Measurements from ENCODE around the gene SCLY.

Gene SCLY

GRCh38 chr2:238102865-238103264 lies 42.1 kb downstream of the SCLY start:
- TF ChIP-seq GATA3 (IDR thresholded peaks at IDR 0.05; ENCODE audit: low read depth, low read length) = no peak
- TF ChIP-seq GATA2 (IDR thresholded peaks at IDR 0.05; ENCODE audit: low read depth, low read length) = no peak

GRCh38 chr2:238103465-238104225 lies 42.8 kb downstream of the SCLY start:
- no peak for TF ChIP-seq GATA3 (IDR thresholded peaks at IDR 0.05; ENCODE audit: low read depth, low read length)
- no peak for TF ChIP-seq GATA2 (IDR thresholded peaks at IDR 0.05; ENCODE audit: low read depth, low read length)

DNA sequence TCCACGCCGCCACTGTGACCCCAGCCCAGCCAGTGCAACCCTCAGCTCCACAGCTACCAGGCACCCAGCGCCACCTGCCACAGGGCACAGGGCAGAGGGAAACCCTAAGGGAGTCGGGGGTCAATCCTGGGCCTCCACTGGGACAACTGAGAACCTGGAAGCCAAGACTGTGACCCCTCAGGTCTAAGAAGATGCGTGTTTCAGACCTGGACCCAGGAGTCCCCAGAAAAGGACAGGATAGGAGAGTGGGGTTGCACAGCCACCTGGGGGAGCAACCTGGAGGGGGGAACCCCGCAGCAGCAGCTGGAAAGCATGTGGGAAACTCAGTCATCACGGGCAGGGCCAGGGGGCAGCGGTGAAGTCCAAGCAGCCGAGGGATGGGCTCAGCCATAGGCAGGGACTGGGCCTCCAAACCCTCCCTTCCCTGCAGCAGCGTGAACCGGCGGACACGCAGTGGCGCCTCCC lies 43.5 kb downstream of the SCLY start:
- TF ChIP-seq GATA3 (IDR thresholded peaks at IDR 0.05; ENCODE audit: low read depth, low read length) (no peak), GATA2 (IDR thresholded peaks at IDR 0.05; ENCODE audit: low read depth, low read length) (no peak)

DNA sequence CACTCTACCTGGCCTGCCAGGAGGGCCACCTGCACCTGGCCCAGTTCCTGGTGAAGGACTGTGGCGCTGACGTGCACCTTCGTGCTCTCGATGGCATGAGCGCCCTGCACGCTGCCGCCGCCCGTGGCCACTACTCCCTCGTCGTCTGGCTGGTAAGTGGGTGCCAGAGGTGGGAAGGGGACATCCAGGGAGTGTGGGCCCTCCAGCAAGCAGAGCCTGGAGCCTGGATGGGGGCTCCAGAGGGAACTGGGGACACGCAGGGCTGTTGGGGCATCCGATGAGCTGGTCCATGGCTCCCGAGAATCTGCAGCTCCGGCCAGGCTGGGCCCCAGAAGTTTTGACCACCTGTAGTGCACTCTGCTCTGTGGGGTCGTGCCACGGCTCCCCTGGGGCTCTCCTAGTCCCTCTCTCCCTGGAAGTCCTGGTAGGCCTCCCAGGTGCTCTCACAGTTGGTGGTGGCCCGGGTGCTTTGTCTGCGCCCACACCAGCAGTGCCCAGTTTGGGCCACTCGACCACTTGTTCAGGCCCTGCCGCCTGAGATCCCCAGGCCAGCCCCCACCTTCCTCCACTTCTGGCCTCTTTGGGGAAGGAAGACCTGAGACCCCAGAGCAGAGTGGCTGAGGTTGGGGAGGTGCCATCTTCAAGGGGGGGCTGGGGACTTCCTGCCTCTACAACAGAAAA lies 44.0 kb downstream of the SCLY start:
- TF ChIP-seq GATA2 (IDR thresholded peaks at IDR 0.05; ENCODE audit: low read depth, low read length) (no peak), GATA3 (IDR thresholded peaks at IDR 0.05; ENCODE audit: low read depth, low read length) (no peak)

DNA sequence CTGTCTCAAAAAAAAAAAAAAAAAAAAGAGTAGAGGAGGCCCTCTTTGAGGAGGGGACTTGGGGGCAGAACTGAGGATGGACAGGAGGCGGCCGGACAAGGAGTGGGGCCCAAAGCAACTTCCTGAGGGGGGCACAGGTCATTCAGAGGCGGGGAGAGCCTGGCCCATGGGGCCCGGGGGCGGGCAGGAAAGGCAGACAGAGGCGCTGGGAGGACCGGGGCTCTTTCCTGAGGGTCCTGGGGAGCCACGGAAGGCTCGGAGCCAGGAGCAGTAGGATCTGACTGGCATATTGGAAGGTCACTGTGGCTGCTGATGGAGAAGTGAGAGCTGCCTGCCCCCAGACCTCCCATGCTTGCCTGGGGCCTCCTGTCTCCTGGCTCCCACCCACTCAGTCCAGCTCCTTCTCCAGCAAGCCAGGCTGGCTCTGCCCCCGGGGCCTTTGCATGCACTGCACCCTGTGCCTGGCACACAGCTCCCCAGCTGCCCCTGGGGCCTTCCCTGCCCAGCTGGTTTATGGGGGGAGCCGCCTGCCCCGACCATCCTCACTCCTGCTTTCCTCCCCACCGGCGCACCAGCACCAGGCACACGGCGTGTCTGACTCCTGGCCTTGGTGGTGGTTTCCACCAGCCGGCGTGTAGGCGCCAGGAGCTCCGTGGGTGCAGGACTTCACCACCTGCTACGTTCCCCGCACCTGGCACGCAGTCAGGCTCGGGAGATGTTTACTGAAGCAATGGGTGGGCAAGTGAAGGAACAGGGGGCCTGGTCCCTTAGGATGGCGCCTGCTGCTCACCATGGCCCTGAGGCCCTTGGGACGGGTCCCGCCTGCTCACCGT lies 44.9 kb downstream of the SCLY start:
- TF ChIP-seq GATA3 (IDR thresholded peaks at IDR 0.05; ENCODE audit: low read depth, low read length) = no peak
- no peak for TF ChIP-seq GATA2 (IDR thresholded peaks at IDR 0.05; ENCODE audit: low read depth, low read length)

GRCh38 chr2:238106339-238106697 lies 45.5 kb downstream of the SCLY start:
- no peak for TF ChIP-seq GATA2 (IDR thresholded peaks at IDR 0.05; ENCODE audit: low read depth, low read length)
- TF ChIP-seq GATA3 (IDR thresholded peaks at IDR 0.05; ENCODE audit: low read depth, low read length) = no peak

- TF ChIP-seq GATA3 (IDR thresholded peaks at IDR 0.05; ENCODE audit: low read depth, low read length) (no peak), GATA2 (IDR thresholded peaks at IDR 0.05; ENCODE audit: low read depth, low read length) (no peak)
These were observed 46.1 kb downstream of the SCLY start for GRCh38 chr2:238106698-238107524.

DNA sequence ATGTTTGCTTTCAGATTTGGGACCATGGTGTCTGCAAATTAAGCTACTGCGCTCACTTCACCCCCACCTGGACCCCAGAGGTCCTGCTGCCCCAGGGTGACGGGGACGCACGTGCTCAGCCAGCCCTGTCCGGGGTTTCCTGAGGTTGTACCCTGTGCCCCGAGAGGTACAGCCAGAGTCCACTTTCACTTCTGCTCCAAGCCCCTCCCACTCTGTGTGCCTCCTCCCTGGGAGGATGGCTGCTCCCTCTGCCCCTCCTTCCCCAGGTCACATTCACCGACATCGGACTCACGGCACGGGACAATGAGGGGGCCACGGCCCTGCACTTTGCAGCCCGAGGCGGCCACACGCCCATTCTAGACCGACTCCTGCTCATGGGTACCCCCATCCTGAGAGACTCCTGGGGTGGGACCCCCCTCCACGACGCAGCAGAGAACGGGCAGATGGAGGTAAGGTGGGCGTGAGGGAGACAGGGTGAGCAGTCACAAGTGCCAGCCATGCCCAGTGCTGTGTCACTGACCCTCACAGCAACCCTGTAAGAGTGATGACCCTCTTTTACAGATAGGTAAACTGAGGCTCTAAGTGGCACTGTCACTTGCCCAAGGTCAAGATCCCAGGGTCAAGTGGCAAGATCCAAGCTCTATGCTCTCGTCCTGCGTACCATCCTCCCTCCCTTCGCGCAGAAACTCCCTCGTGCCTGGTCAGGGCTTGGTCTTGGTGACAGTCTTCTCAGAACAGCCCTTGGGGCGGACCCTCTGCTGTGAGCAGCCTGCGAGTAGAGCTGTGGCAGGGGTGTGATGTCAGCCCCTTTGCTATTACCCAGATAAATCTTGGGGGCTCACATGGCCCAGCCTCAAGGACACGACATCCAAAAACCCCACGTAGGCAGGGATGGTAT lies 47.0 kb downstream of the SCLY start:
- no peak for TF ChIP-seq GATA2 (IDR thresholded peaks at IDR 0.05; ENCODE audit: low read depth, low read length)
- no peak for TF ChIP-seq GATA3 (IDR thresholded peaks at IDR 0.05; ENCODE audit: low read depth, low read length)

DNA sequence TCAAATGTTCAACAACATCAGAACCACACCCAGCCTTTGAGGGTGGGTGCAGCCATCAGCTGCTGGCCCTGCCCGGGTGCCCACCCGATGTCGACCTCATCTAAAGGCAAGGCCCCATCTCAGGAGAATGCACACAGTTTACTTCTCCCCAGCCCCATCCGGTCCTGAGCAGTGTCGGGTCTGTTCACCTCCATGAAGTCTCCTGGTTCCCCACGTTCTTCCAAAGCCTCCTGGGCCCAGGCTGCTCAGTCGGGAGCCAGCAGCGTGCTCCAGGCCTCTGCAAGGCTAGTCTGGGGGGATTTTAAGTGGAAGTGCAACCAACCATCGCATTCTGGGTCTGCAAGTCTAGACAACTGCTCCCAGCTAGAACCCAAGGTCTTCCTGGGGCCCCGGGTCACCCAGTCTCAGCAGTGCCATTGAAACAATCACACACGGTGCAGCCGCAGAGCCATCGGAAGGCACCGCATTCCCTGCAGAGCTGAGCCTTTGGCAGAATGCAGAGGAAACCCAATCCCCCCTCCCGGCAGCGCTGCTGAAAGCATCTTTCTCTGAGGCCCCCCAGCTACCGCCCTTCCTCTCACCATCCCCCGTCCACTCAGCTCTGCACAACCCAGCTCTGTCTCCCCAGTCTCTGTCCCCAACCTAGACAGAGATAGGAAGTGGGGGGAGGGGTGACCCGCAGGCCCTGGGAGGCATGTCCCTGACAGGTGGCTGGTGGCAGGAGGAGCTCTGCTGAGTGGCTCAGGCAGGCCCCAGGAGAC lies 47.8 kb downstream of the SCLY start:
- TF ChIP-seq GATA2 (IDR thresholded peaks at IDR 0.05; ENCODE audit: low read depth, low read length) (no peak), GATA3 (IDR thresholded peaks at IDR 0.05; ENCODE audit: low read depth, low read length) (no peak)

GRCh38 chr2:238113611-238114010 lies 52.8 kb downstream of the SCLY start:
- TF ChIP-seq GATA3 (IDR thresholded peaks at IDR 0.05; ENCODE audit: low read depth, low read length) (no peak), GATA2 (IDR thresholded peaks at IDR 0.05; ENCODE audit: low read depth, low read length) (no peak)

- TF ChIP-seq GATA3 (IDR thresholded peaks at IDR 0.05; ENCODE audit: low read depth, low read length) (no peak), GATA2 (IDR thresholded peaks at IDR 0.05; ENCODE audit: low read depth, low read length) (no peak)
These were observed 53.6 kb downstream of the SCLY start for GRCh38 chr2:238114331-238114841.

All from SH-SY5Y (cell line).